Activated CD8-positive, alpha-beta memory T cell treated with anti-CD3 and anti-CD28 coated beads for 36 hours (primary cell): Measurements from ENCODE around the gene COL4A2. TPM values are rescaled to one million over a fixed set of nuclear protein-coding genes. Genes with fewer than 3 reads are reported as not detected.

Experiments used
- CTCF ChIA-PET: fragments of 350-600 bp; sonication (Branson Sonifier 250); formaldehyde crosslinking; loops from one replicate; lab custom pipeline; 2021; ENCODE audit warnings: antibody characterized with exemption; lab: Charles Lee
- POLR2A ChIA-PET: fragments of 350-600 bp; sonication (Branson Sonifier 250); formaldehyde crosslinking; loops from one replicate; lab custom pipeline; 2021; ENCODE audit warnings: antibody characterized with exemption; lab: Charles Lee
- total RNA-seq, 2 experiments: library from RNA; stranded (reverse); gene quantifications; one replicate each; pipeline ENCODE4 v1.2.3, GENCODE V29; 2021

Gene COL4A2
- total RNA-seq, 2 experiments from 2014 or later: not detected

DNA sequence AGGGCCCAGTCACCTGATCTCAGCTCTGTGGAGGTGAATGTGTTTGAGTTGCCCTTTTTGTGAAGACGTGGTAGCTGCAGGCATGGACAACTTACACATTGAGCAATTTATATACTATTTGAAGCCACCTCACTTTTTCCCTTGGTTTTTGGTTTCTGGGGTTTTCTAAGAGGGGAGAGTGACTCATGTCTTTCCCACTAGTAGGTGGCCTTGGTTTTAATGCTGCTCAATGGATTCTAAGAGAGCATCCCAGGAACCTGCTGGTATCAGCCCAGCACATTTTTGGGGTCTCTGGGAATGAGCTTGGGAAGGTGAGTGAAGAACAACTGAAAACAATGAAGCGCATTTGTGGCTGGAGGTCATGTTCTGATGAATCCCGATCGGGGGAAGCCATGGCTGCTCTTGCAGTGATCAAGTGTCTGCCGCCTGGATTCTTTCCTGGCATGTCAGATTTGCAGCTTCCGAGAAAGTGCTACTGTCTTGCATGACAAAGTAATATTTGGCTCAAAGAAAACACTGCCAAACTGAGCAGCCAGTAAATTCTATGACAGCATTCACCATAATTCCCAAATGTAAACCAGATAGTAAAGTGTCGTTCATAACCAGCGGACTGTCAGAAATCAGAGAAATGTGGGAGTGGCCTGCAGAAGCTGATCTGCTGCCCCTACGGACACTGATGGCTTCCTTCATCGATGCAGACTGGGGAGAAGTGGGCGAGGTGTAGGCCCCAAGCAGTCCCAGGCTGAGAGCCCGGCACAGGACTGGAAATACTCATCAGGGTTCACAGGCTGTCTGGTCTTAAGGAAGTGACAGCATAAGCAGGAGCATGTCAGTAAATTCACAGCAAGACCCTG is 98.7 kb downstream of the COL4A2 start:
- POLR2A ChIA-PET: no interaction called here
- CTCF ChIA-PET: no interaction called here

DNA sequence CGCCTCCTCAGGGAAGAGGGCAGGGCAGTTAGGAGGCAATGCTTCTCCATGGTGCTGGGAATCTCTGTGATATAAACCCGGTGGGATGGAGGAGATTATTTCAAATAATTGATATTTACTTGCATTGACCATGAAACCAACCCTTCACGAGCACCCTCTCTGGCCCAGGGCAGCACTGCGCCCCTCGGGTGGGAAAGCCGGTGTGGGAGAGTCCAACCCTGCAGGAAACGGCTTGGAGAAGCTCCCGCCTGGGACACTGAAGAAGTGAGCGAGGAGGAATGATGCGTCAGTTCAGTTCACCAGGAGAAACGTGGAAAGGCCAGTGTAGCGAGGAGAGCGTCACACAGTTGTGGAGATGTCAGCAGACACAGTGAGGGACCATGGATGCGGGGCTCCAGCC is 99.9 kb downstream of the COL4A2 start:
- CTCF ChIA-PET: no interaction called here
- POLR2A ChIA-PET: no interaction called here

DNA sequence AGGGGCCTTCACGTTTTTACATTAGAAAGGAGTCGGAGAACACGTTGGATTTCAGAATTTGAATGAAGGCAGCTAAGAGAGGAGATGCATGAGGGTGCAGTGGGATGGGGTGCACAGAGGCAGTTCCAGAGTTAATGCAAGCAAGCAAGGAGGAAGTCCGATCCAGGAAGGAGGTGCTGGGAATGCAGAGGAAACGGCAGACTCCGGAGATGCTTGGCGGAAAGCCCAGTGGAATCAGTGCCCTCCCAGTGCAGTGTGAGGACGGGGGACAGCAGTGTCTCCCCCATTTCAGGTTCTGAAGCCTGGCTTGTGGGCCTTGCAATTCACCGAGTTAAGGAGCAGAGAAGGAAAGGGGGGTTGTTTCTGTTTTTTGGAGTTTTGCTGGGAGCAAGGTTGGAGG is 100.4 kb downstream of the COL4A2 start:
- CTCF ChIA-PET: no interaction called here
- POLR2A ChIA-PET: no interaction called here

DNA sequence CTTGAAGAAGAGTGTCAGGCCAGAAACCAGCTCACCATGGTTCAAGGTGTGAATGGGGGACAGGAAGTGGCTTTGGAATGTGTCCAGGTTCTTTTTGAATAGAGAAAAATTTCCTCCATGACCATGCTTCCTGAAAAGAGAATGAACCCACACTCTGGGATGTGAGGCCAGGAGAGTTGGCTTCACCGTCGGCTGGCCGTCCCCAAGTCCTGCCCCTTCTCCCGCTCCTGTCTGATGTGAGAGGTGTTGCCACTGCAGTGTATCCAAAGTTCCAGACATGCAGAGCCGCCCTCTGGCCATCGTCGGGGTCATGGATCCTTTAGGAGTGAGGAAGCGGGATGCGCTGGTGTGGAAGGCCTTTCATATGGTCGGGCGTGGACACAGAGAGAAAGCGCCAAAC is 101.2 kb downstream of the COL4A2 start:
- CTCF ChIA-PET: no interaction called here
- POLR2A ChIA-PET: no interaction called here

DNA sequence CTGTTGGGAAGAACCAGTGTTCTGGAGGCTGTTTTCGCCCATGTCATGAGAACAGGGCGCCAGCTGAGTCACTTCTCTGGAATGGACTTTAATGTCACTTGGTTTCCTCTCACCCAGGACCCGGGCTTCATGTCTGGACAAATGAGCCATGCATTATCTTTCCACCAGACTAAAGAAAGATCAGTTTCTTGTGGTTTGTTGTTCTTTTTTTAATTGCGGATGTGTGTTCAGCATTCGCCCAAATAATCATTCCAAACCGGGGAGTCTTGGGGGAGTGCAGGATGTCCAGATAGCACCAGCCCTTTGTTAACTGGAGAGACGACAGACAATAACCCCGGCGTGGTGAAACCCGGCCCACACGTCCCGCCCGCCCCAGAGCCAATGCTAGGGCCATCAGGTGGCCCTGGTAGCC is 102.5 kb downstream of the COL4A2 start:
- CTCF ChIA-PET: interaction anchor here (0.6 to 0.9 kb wide), 2 partner anchors 100 to 190 kb away, joined by 3 read pairs; no protein-coding TSS in a partner anchor
- POLR2A ChIA-PET: no interaction called here

DNA sequence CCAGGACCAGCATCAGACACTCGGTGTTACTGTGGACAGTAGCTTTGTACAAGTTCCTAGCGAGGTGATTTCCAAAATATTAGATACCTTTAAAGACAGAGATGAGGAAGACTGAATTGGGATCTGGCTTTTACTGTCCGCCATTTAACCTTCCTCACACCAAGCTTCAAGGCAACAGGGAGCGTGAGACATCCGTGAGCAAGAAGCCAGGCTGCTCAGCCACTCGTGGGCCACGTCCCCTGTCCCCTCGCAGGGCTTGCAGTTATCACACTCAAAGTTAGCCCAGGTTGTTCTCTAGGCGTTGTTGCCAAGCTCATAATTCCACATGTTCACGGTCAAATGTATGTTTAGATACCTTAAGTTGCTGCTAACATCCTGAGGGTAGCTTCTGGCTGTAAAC is 102.9 kb downstream of the COL4A2 start:
- ChIA-PET CTCF (interaction anchor here (0.6 to 0.9 kb wide), 2 partner anchors 99 to 190 kb away, joined by 3 read pairs; no protein-coding TSS in a partner anchor), POLR2A (no interaction called here)

DNA sequence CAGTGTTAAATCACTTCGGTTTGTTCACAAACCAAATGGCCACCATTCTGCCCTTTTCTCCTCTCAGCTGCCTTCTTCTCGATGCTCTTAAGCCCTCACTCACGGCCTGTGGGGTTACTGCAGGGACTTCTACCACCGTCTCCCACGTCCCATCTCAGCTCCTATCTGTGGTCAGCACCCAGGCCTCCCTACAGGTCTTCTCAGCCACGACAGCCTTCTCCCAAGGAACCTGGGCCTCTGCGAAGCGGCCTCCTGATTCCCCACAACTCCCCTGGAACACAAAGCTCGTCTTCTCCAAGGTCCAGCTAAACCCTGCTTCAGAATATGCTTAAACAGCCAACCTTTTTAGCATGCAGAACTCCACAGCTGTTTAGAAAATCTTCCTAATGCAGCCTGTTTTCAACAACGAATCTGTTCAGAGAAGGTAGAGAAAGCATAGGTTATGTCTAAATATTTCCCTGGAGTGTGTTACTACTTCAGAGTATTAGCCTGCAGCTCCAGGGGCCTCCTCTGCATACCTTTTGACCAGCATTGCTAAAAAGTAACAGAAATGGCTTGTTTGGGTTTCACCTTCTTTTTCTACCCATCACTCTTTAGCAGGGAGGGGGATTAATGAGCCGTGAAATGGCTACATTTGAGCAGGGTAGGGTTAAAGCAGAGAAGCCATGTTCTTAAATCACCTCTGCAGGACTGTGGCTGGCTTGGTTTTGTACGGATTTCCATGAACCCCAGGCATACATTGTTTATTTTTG is 104.0 kb downstream of the COL4A2 start:
- CTCF ChIA-PET: interaction anchor here (1.0 kb wide), 1 partner anchor 187 kb away, joined by 4 read pairs; no protein-coding TSS in a partner anchor
- POLR2A ChIA-PET: no interaction called here

DNA sequence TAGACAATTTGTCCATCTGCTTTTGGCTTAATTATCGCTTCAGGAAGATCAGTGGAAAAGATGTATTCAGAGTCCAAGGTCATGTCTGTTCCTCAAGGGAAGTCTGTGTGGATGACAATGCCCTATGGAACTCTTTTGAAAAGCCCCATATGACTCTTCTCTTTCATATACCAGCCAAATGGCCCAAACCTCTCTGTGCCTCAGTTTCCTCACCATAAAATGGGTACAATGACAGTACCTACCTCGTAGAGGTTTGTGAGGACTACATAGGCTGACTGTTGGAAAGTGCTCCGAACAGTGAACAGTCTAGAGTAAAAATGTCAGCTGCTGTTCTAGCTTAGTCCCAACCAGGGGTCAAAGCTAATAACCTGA is 104.6 kb downstream of the COL4A2 start:
- CTCF ChIA-PET: interaction anchor here (1.0 kb wide), 1 partner anchor 188 kb away, joined by 4 read pairs; no protein-coding TSS in a partner anchor
- POLR2A ChIA-PET: no interaction called here

DNA sequence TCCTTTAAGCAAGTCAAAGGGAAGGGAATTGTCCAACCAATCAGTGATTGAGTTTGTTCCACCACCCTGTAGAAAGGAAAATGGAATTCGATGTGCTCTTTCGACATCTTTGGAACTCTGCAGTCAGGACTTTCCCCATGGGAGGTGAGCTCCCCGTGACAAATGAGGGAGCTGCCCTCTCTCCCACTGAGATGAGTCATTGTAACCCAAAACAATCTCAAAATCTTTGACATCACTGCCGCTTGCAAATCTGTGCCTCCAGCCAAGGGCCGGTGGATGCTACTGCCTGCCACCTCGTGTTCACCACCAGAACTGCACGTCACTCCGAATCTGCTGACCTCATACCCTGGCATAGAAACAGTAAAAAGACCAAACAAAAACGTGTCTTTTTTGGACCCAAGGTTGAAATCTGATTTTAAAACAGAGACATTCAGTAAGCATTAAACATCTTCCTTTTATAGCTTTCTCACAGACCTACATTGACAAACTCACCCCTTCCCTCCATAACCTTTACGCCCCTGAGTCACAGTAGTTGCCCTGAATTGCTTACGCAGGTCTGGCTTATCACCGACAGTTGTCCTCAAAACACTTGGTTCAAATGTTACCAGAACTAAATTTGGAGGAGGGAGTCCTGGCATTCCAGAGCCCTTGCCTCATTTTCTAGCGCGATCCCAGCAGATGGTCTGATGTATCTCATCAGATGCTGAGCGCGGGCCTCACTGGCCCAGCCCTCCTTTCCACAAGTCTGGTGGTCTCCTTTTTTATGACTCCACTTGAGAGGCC is 105.2 kb downstream of the COL4A2 start:
- POLR2A ChIA-PET: no interaction called here

DNA sequence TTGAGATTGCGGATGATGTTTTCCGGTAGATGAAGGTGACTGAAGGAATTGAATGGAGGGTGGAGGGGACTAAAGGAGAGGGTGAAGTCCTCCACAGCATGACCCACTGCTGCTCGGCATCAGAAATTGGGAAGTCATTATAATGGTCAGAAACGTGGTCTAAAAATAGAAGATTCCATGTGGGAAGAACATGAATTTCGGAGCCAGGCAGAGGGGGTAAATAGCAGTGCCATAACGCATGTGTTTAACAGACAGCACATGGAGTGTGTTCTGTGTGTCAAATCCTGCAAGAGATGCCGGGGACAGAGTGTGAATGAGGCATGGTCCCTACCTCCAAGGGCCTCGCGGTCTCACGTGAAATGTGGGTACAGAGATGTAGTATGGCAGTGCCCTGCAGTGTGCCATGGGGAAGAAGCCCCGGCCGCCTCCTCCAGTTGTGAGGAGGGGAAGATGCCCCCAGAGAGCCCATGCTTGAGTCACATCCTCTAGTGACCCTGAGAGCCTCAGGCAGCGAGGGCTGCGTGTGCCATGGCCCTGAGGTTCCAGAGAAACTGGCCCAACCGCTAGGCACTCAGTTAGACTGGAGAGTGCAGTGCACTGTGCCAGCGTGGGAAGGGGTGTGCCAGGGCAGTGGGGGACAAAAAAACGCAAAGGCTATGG is 106.1 kb downstream of the COL4A2 start:
- CTCF ChIA-PET: no interaction called here

More for the DNA sequence above, 105.2 kb downstream of the COL4A2 start:
- CTCF ChIA-PET: interaction anchor here (1.0 kb wide), 1 partner anchor 189 kb away, joined by 4 read pairs; no protein-coding TSS in a partner anchor

DNA sequence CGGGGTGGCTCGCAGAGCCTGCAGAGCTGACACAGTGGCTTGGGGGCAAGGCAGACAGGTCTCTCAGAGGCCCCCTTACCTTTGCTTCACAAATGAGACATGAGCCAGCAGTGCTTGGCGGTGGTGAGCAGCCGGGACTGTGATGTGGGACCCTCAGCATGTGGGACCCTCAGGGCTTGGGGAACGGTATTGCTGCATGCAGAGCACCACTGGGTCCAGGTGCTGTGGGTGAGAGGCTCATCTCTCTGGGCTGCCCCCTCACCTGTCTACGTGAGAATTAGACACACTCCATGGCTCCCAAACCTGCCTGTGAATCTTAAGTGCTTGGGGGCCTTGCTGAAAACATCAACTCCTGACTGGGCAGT is 106.6 kb downstream of the COL4A2 start:
- POLR2A ChIA-PET: no interaction called here

More for the DNA sequence above, 106.1 kb downstream of the COL4A2 start:
- POLR2A ChIA-PET: no interaction called here

DNA sequence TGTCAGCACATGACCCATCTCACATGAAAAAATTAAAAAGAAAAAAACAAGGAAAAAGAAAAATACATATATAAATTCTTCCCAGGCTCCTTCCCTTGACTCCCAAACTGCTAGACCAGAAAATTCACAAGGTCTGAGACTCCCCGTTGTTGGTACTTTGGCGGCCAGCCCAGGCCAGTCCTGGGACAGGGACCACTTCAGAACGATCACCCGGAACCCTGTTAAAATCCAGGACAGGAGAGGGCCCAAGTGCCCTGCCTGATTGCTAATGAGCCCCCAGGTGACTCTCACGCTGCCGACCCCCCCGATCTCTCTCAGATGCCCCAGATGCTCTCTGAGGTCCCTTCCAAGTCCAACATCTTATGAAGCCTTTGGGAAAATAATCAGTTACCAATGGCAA is 107.2 kb downstream of the COL4A2 start:
- ChIA-PET POLR2A (no interaction called here), CTCF (no interaction called here)

More for the DNA sequence above, 106.6 kb downstream of the COL4A2 start:
- CTCF ChIA-PET: no interaction called here

DNA sequence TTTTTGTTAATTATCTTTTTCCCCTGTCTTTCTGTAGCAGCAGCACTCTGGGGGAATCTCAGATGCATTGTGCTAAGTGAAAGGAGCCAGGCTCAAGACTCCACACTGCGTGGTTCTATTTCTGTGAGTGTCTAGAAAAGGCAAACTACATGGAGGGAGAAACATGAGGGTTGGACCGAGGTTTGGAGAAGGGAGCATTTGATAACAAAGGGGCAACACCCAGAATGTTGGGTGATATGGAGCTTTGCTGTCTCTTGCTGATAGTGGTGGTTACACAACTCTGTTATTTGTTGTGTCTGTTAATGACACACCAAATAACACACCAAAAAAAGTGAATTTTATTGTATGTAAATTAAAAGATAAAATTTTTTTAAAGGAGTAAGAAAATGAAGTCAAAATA is 107.8 kb downstream of the COL4A2 start:
- POLR2A ChIA-PET: no interaction called here
- CTCF ChIA-PET: no interaction called here

DNA sequence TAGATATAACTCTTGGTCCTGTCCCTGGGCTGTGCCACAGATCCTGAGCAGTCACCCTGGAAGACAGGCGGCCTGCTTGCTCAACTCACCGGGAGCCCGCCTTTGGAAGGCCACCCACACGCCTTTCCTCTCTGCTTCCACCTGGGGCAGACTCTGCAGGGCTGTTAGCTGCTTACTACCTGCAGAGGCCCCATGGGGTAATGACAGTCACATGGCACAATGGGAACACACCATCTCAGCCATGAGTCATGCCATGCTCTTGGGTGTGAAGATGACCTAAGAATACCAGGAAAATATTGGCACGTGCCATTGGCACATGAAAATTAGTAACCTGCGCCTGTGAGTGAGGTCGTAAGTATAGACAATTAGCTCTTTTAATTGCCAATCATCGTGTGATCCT is 108.6 kb downstream of the COL4A2 start:
- ChIA-PET CTCF (no interaction called here), POLR2A (no interaction called here)

DNA sequence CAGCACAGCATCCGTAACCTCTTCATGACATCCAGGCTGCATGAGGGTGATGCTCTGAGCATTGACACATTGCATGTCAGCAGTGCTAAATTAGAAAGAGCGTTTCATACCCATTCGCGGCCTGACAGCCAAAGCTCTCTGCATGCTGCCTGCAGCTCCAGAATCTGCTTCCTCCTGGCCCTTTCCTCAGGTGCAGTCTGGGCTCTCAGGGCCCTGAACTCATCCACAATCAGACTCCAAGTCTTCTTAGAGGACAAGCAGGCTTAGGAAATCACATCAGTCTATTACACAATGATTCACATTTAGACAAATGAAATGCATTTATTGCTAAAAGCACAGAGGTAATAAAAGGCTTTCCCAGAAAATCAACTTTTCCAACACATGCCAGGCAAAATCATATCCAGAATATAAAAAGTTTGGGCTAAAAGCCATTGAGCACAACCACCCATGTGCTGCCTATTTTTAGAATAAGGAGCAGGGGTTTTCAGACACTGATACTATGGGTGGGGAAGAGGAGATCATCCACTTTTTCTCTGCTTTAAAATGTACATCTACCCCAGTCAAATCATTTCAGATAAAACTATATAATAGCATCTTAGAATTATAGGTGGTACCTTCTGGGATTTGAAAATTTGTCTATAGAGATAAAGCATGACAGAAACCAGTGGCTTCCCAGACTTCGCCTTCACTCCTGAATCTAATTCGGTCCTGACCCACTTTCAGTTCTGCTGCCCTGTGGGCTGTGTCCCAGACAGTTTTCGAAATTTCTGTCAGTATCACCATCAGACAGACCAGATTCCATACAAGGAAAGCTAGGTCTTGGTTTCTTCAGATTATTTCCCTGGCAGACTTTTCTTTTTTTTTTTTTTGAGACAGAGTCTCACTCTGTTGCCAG is 109.3 kb downstream of the COL4A2 start:
- CTCF ChIA-PET: no interaction called here
- POLR2A ChIA-PET: no interaction called here

DNA sequence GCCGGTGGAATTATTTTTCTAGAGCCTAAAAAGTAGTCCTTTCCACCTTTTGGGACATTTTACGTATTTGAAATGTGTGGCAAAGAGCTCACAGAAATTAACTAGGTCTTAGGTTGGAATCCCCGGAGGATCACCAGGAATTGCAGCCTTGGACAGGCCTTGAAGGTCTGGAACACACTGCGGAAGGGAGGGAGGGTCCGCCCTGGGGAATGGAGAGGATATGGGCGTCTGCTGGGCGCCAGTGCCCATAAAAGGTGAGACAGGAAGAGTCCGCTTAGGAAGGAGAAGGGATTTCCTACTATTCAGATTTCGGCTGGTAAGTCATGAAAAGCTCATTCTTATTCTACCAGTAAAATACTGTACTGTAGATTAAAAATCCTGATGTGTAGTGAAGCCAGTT is 111.9 kb downstream of the COL4A2 start:
- ChIA-PET CTCF (no interaction called here), POLR2A (no interaction called here)

DNA sequence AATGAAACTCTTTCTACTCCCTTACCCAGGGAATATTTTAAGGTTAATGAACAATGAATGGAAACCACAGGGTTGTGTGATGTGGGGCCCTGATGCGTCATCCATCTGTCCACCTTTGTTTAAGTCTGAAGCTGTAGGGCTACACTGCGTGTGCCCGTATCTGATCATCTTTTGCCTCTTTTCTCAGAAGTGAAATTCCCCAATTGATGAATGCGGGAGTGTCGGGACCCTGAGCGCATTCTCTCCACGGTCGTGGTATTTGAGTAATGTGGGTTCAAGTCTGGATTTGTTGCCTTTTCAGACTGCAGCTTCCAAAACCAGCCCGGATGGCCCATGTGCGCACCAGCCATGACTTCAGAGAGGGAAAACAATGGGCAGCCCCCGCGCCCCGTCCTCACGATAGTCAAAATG is 112.3 kb downstream of the COL4A2 start:
- CTCF ChIA-PET: no interaction called here
- POLR2A ChIA-PET: no interaction called here

DNA sequence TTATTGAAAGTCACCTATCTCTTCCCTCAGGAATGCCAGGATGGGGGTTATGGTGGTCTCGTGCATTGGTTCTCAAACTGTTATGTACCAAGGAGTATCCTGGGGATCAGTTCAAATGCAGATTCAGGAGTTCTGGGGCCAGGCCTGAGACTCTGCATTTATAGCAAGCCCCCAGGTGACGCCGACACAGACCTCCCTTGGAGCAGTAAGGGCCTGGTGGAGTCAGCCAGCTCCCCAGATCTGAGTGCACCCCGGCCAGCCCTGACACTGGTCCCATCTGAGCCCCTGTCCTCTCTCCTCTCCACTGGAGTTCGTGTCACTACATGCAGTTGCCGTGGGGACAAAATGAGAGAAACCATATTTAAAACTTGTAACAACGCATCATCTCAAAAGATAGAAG is 112.9 kb downstream of the COL4A2 start:
- ChIA-PET CTCF (no interaction called here), POLR2A (no interaction called here)
